ENCODE results near the gene TRIM34. TPM values are rescaled to one million over a fixed set of nuclear protein-coding genes. Genes with fewer than 3 reads are reported as not detected.

TRIM34 gene
- total and polyA plus RNA-seq, 10 of the 15 experiments (the other 5 are each of a cell fraction or from before 2014, with no cell fraction given): 16.7 to 51.4 (median 21.5) TPM

DNA sequence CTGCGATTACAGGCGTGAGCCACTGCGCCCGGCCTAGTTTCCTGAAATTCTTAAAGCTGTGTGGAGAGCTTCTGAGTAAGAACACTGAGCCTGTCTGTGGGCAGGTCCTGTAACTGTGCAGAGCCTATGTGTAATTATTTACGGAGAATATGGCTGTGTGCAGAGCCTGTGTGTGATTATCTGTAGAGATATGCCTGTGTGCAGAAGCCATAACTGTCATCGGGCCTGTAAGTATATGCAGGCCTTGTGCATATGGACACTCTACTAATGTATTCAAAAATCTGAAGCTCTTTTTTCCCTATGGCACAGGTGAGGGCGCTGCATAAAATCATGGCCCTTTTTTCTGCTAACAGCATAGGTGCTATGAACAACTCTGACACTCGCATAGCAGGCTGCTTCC is 44.2 kb upstream of the TRIM34 start, which contains the start of gene OR52B6:
OR52B6 (plus strand) TSS at position 301 of the 400 bp plus-strand sequence; CDS start at position 301, 0 bp downstream.
- Histone ChIP-seq H3K4me2 (ENCODE audit: control insufficient read depth, insufficient read depth) (no peak within 1 kb of the TSS), H3K79me2 (ENCODE audit: control insufficient read depth, insufficient read depth, low read length) (no peaks in the 10 kb centered on the region), H2AFZ (ENCODE audit: control insufficient read depth, low read depth, low read length) (no peak within 1 kb of the TSS), H3K4me1 (ENCODE audit: control insufficient read depth, insufficient read depth, low read length) (no peaks in the 10 kb centered on the region), H3K36me3 (ENCODE audit: control insufficient read depth in 2 of 2, insufficient read depth in 2 of 2, low read length in 1 of 2) (no peaks in the 10 kb centered on the region), H3K9ac (ENCODE audit: control insufficient read depth, insufficient read depth, low read length) (no peak within 1 kb of the TSS), H3K27me3 (replicated peaks in 1 of 2; ENCODE audit: control insufficient read depth in 2 of 2, insufficient read depth in 2 of 2, low read length in 1 of 2) (no peaks in the 10 kb centered on the region), H3K4me3 (no peak within 1 kb of the TSS), H4K20me1 (ENCODE audit: control insufficient read depth, insufficient read depth) (no peaks in the 10 kb centered on the region), H3K9me3 (replicated peaks; ENCODE audit: control insufficient read depth, insufficient read depth, low read length) (no peaks in the 10 kb centered on the region), H3K27ac (ENCODE audit: control insufficient read depth, insufficient read depth) (no peak within 1 kb of the TSS)
- CTCF ChIA-PET: no interaction called here
- DNase-seq (ENCODE audit: low read depth, low spot score): no peak
- ATAC-seq: no peak
- FAIRE-seq: no peak
- SMC1A ChIA-PET (ENCODE audit: uncharacterized antibody, unreplicated experiment): interaction anchor here (1.0 kb wide), 1 partner anchor 20 kb away, joined by 3 read pairs; no protein-coding TSS in a partner anchor
- RAD21 ChIA-PET (ENCODE audit: unreplicated experiment): no interaction called here
- POLR2A ChIA-PET: no interaction called here
- WGBS (ENCODE audit: insufficient coverage, insufficient replicate concordance, low lambda C conversion rate, missing lambda C conversion rate): 76% methylated on average over 8 of the region's 8 CpGs
- in situ Hi-C loops (cut with MboI): no loop called here
- intact Hi-C loops (cut with micrococcal nuclease; ENCODE audit: unreplicated experiment): no loop called here
- BruUV-seq (replicated peaks): no TSS peak
- TF ChIP-seq PAX5 (IDR thresholded peaks at IDR 0.05; ENCODE audit: borderline replicate concordance, low read depth, low read length) (no peak), CBX3 (IDR thresholded peaks at IDR 0.05; ENCODE audit: borderline replicate concordance, low read depth) (no peak), NRF1 (conservative IDR thresholded peaks at IDR 0.05; ENCODE audit: low read depth, low read length) (no peak), TCF7 (IDR thresholded peaks at IDR 0.05; ENCODE audit: borderline replicate concordance) (no peak), TCF3 (IDR thresholded peaks at IDR 0.05; ENCODE audit: borderline replicate concordance, insufficient read depth, low read depth, low read length) (no peak)
- TF ChIP-seq, protein P1, sequence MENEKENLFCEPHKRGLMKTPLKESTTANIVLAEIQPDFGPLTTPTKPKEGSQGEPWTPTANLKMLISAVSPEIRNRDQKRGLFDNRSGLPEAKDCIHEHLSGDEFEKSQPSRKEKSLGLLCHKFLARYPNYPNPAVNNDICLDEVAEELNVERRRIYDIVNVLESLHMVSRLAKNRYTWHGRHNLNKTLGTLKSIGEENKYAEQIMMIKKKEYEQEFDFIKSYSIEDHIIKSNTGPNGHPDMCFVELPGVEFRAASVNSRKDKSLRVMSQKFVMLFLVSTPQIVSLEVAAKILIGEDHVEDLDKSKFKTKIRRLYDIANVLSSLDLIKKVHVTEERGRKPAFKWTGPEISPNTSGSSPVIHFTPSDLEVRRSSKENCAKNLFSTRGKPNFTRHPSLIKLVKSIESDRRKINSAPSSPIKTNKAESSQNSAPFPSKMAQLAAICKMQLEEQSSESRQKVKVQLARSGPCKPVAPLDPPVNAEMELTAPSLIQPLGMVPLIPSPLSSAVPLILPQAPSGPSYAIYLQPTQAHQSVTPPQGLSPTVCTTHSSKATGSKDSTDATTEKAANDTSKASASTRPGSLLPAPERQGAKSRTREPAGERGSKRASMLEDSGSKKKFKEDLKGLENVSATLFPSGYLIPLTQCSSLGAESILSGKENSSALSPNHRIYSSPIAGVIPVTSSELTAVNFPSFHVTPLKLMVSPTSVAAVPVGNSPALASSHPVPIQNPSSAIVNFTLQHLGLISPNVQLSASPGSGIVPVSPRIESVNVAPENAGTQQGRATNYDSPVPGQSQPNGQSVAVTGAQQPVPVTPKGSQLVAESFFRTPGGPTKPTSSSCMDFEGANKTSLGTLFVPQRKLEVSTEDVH (IDR thresholded peaks at IDR 0.05; ENCODE audit: low read depth, partially characterized antibody): no peak
